T1000 (cell line): ENCODE data around the gene BTBD6.

Source experiments
- DNase-seq: peaks from one replicate; lab custom pipeline; 2025; ENCODE audit warnings: mixed read lengths; lab: John Stamatoyannopoulos, UW

BTBD6 gene

DNA sequence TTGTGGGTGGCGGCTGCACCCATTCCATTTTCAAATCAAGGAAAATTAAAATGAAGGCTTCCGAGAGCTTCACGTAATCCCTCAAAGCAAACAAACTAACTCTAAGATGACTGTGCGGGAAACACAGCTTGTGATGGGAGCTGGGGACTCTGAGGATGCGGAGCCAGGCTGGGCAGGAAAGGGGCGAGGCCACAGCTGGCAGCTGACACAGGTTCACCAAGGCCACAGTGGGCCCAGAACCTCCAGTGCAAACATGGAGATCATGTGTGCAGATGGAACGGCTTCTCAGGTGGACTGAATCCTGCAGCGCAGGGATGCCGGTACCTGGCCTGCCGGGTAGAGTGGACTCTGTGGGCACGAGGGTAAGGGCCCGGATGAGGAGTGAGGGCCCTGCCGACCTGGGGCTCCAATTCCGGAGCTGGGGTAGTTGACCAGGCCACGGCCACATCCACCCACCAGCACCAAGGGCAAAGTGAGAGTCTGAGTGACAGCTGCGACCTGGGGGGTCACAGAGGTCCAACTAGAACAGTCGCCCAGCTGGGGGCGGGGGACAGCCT lies 19.2 kb upstream of the BTBD6 start:
- DNase-seq = no peak

DNA sequence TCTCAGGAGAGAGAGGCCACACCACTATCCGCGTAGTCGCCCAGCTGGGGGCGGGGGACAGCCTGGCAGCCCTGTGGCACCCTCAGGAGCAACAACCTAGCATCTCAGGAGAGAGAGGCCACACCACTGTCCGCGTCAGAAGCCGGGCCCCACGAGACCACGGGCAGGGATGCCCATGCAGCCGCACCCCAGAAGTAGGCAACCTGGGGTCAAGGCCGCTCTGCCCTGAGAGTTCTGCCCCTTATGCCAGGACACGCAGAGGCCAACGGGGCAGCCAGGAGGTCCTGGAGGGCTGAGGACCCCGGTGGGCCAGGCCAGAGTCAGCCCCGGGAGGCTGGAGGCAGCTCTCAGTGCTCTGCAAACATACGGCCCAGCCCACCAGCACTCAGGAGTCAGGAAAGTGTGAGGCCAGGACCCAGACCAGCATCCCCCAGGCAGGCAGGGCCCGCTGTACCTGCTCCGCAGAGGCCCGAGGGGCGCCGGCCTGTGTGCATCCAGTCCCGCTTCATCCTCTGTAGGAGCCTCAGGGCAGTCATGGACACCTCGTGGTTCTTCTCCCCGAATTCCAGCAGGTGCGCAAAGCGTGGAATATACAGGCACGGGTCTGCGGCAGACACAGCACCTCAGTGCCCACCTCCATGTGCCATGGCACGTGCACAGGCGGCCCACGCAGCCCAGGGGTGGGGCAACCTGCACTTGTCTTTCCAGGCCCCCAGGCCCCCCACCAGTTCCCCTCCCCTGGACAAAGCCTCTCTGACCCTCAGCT lies 7.3 kb upstream of the BTBD6 start:
- no peak for DNase-seq

GRCh38 chr14:105241641-105242040 lies 6.7 kb upstream of the BTBD6 start:
- DNase-seq = no peak

DNA sequence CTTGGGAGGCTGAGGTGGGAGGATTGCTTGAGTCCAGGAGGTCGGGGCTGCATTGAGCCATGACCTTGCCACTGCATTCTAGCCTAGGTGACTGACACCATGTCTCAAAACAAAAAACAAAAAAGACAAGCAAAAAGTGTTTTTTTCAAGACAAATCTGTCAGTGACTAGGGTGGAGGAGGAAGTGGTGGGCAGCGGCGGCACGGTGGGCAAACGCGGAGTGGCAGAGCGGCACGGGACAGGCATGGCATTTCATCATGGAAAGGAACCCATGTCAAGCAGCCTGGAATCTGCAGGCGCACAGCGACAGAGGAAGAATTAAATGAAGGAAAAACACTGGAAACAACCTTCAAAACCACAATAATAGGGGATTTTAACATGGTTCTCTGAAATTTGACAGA lies 4.0 kb upstream of the BTBD6 start:
- DNase-seq = no peak

- DNase-seq = no peak
These were observed 1.3 kb upstream of the BTBD6 start for GRCh38 chr14:105247026-105247425.

- no peak for DNase-seq
These were observed 492 bp upstream of the BTBD6 start for GRCh38 chr14:105247715-105248367.

GRCh38 chr14:105249182-105250007 lies 1.1 kb downstream of the BTBD6 start:
- DNase-seq = no peak

- DNase-seq = no peak
These were observed 1.7 kb downstream of the BTBD6 start for GRCh38 chr14:105250008-105250366.

DNA sequence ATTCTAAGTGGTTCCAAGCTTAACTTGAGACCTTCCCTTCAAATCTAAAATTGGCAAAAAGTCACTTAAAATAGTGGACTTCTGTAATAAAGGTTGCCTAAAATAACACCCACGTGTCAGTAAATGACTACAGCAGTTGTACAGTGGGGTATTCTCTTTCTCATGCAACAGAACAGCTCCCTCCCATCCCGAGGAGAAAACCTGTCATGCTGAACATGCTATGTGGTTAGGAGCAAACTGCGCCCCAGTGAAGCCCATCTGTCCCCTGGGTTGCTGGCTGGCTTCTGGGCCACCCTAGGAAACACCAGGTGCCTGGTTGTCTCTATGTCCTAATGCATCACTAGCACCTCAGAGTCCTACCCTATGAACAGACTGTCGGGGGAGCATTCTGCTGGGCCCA lies 2.7 kb downstream of the BTBD6 start:
- DNase-seq = no peak

- no peak for DNase-seq
These were observed 3.6 kb downstream of the BTBD6 start for GRCh38 chr14:105251920-105252319.

- no peak for DNase-seq
These were observed 4.4 kb downstream of the BTBD6 start for GRCh38 chr14:105252552-105253328.

GRCh38 chr14:105253329-105253682 lies 5.0 kb downstream of the BTBD6 start:
- DNase-seq = no peak

- no peak for DNase-seq
These were observed 6.7 kb downstream of the BTBD6 start for GRCh38 chr14:105255021-105255507.

- DNase-seq = no peak
These were observed 8.1 kb downstream of the BTBD6 start for GRCh38 chr14:105256292-105256960.

GRCh38 chr14:105257464-105257863 lies 9.1 kb downstream of the BTBD6 start:
- DNase-seq = no peak

DNA sequence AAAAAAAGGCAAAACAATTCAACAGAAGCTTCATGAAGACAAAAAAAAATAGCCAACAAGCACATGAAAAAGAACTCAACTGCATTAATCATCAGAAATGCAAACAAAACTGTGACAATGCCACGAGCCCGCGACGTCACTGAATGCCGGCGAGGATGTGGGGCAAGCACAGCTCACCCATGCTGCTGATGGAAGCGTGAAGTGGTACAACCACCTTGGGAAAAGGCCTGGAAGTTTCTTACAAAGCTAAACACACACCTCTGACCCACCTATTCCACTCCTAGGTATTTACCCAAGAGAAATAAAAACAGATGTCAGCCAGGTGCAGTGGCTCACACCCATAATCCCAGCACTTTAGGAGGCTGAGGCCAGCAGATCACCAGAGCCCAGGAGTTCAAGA lies 10.5 kb downstream of the BTBD6 start:
- DNase-seq = no peak

- no peak for DNase-seq
These were observed 12.6 kb downstream of the BTBD6 start for GRCh38 chr14:105260959-105261358.

- DNase-seq = no peak
These were observed 13.4 kb downstream of the BTBD6 start for GRCh38 chr14:105261781-105262180.

GRCh38 chr14:105267820-105268548 lies 19.7 kb downstream of the BTBD6 start:
- no peak for DNase-seq

DNA sequence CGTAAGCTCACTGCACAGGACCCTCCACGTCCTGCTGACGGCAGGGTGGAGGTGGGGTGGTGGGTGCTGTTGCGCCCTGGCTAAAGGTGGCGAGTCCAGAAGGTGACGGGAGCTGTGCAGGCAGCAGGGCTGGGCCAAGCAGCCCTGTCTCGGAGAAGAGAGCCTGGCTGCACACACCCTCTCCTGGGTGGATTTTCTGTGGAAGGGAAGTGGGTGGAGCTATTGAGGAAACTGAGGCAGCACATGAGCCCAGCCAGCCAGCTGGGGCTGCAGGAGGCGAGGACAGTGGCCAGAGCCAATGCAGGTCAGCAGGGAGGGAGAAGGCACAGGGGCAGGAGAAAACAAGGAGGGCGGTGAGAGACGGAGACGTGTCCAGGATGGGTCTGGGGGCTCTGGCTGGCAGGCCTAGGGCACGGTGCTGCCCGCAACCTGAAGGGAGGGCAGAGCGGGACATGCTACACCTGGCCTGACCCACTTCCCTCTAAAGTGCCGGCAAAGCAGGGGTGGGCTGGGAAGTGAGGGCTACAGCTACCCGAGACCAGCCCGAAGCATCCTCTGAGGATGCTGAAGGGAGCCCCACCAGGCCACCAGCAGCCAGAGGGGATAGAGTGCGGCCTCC lies 20.5 kb downstream of the BTBD6 start:
- no peak for DNase-seq
